Stimulated activated CD4-positive, alpha-beta T cell treated with anti-CD3 and anti-CD28 coated beads, Interleukin-2, amount 100 ng/mL, for 24 hours (primary cell): Measurements from ENCODE around the gene SLC38A10.

ENCODE experiments used
- DNase-seq, 2 donors: peaks; one replicate each; pipeline ENCODE4 v3.0.0-alpha.2; 2020

The SLC38A10 gene

GRCh38 chr17:81295676-81296381, 722 bp upstream of the SLC38A10 start:
- peak; percentile 50 to 51 for DNase-seq

- peak; percentile 24 to 32 for DNase-seq
Measured at GRCh38 chr17:81294512-81295030, 536 bp downstream of the SLC38A10 start.

GRCh38 chr17:81292450-81292849, 2.7 kb downstream of the SLC38A10 start:
- DNase-seq: no peak

- peak; percentile 80 to 81 for DNase-seq
Measured at GRCh38 chr17:81291662-81292061, 3.4 kb downstream of the SLC38A10 start.

- DNase-seq: no peak
Measured at GRCh38 chr17:81290230-81290629, 4.9 kb downstream of the SLC38A10 start.

- no peak for DNase-seq
Measured at GRCh38 chr17:81289627-81290026, 5.5 kb downstream of the SLC38A10 start.

- no peak for DNase-seq
Measured at GRCh38 chr17:81288715-81289114, 6.4 kb downstream of the SLC38A10 start.

- no peak for DNase-seq
Measured at GRCh38 chr17:81287741-81288430, 7.2 kb downstream of the SLC38A10 start.

- no peak for DNase-seq
Measured at GRCh38 chr17:81287152-81287551, 8.0 kb downstream of the SLC38A10 start.

- no peak for DNase-seq
Measured at GRCh38 chr17:81286491-81287145, 8.5 kb downstream of the SLC38A10 start.

GRCh38 chr17:81285894-81286293, 9.2 kb downstream of the SLC38A10 start:
- DNase-seq: no peak

- peak; percentile 66 to 74 for DNase-seq
Measured at GRCh38 chr17:81285179-81285878, 9.8 kb downstream of the SLC38A10 start.

GRCh38 chr17:81282876-81283275, 12.2 kb downstream of the SLC38A10 start:
- DNase-seq: no peak

- DNase-seq: no peak
Measured at GRCh38 chr17:81282141-81282540, 13.0 kb downstream of the SLC38A10 start.

- DNase-seq: no peak
Measured at GRCh38 chr17:81280571-81280970, 14.5 kb downstream of the SLC38A10 start.

- no peak for DNase-seq
Measured at GRCh38 chr17:81279278-81280275, 15.5 kb downstream of the SLC38A10 start.

- DNase-seq: no peak
Measured at GRCh38 chr17:81278831-81279230, 16.3 kb downstream of the SLC38A10 start.

- no peak for DNase-seq
Measured at GRCh38 chr17:81277946-81278693, 17.0 kb downstream of the SLC38A10 start.

GRCh38 chr17:81277421-81277820, 17.7 kb downstream of the SLC38A10 start:
- no peak for DNase-seq

- DNase-seq: no peak
Measured at GRCh38 chr17:81276781-81277180, 18.3 kb downstream of the SLC38A10 start.

- DNase-seq: no peak
Measured at GRCh38 chr17:81274471-81274855, 20.6 kb downstream of the SLC38A10 start.
